GM12873 (cell line): ENCODE data around the gene PABPN1.

Source experiments
- CTCF ChIP-seq: IDR thresholded peaks from 2 replicates; pipeline ENCODE4 v1.5.1; 2012; ENCODE audit warnings: low read depth, mild to moderate bottlenecking, moderate library complexity, low read length, control low read depth; ENCODE audit not compliant: insufficient read depth; ENCODE audit errors: missing control alignments

Gene PABPN1

GRCh38 chr14:23346693-23347405, 25.6 kb downstream of the PABPN1 start:
- no peak for TF ChIP-seq CTCF

GRCh38 chr14:23347406-23348296, 26.4 kb downstream of the PABPN1 start:
- no peak for TF ChIP-seq CTCF

DNA sequence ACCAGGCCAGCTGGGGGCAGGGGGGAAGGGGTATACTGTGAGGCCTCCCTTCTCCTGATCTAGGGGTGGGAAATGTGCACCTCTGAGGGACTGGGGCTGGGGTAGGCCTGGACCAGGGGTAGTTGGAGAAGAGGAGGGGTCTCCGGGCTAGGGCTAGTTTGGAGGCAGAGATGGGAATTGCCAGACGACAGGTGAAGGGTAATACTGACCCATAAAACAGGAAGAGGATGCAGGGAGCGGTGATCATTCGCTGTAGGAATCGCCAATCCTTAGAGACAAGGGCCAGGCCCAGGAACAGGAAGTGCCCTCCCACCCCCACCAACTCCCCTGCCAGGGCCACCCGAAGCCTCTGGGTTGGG, 27.0 kb downstream of the PABPN1 start:
- TF ChIP-seq CTCF = no peak

- no peak for TF ChIP-seq CTCF
Measured at GRCh38 chr14:23349156-23349845, 28.0 kb downstream of the PABPN1 start.

GRCh38 chr14:23351681-23352505, 30.6 kb downstream of the PABPN1 start:
- peak; percentile 9 for TF ChIP-seq CTCF

- no peak for TF ChIP-seq CTCF
Measured at GRCh38 chr14:23352506-23353432, 31.5 kb downstream of the PABPN1 start, which contains the start of gene SLC22A17. TSS of gene SLC22A17 (minus strand) at chr14:23352887.
